A673 (cell line): ENCODE measurements around the gene NFASC. TPM values are rescaled to one million over a fixed set of nuclear protein-coding genes. Genes with fewer than 3 reads are reported as not detected.

Experiments
- Bru-seq: library from RNA; stranded (reverse); fragments of 400-500 nt; gene quantifications from one replicate; lab custom pipeline; 2021; lab: Mats Ljungman, UMichigan
- BruChase-seq, 2 experiments: library from RNA; stranded (reverse); fragments of 400-500 nt; gene quantifications; one replicate each; lab custom pipeline; 2021; lab: Mats Ljungman, UMichigan
- BruUV-seq: library from RNA; stranded (reverse); fragments of 400-500 nt; replicated peaks from 2 replicates; lab custom pipeline; 2021; lab: Mats Ljungman, UMichigan
- CTCF ChIA-PET: fragments of 300-600 bp; sonication (Branson Sonifier 250); formaldehyde crosslinking; loops from one replicate; lab custom pipeline; 2022; ENCODE audit warnings: antibody characterized with exemption; lab: Charles Lee
- POLR2A ChIA-PET: fragments of 300-600 bp; sonication (Branson Sonifier 250); formaldehyde crosslinking; loops from one replicate; lab custom pipeline; 2022; ENCODE audit warnings: antibody characterized with exemption; ENCODE audit not compliant: low non-redundant PET; lab: Charles Lee
- DNase-seq: peaks from one replicate; pipeline ENCODE4 v3.0.0-alpha.2; 2015; ENCODE audit warnings: low spot score
- H3K27ac ChIP-seq: fragments of 200-600 bp; sonication (generic); 2 replicates; pipeline ENCODE4 v1.5.1; 2016; ENCODE audit warnings: mixed run types, low read depth, mild to moderate bottlenecking, mixed read lengths, antibody characterized with exemption, low read length; ENCODE audit not compliant: poor library complexity, severe bottlenecking
- H3K27me3 ChIP-seq: fragments of 200-600 bp; sonication (generic); replicated peaks from 2 replicates; pipeline ENCODE4 v1.6.1; 2017; ENCODE audit warnings: mixed run types, low read depth, mild to moderate bottlenecking, mixed read lengths, antibody characterized with exemption, low read length; ENCODE audit not compliant: insufficient read depth, poor library complexity
- H3K36me3 ChIP-seq: fragments of 200-600 bp; sonication (generic); 2 replicates; pipeline ENCODE4 v1.6.1; 2016; ENCODE audit warnings: mixed run types, mild to moderate bottlenecking, mixed read lengths, antibody characterized with exemption, low read length; ENCODE audit not compliant: insufficient read depth, poor library complexity, severe bottlenecking
- H3K4me1 ChIP-seq: fragments of 200-600 bp; sonication (generic); 2 replicates; pipeline ENCODE4 v1.6.1; 2017; ENCODE audit warnings: mixed run types, mild to moderate bottlenecking, mixed read lengths, antibody characterized with exemption, low read length; ENCODE audit not compliant: insufficient read depth, poor library complexity, severe bottlenecking
- H3K4me3 ChIP-seq: fragments of 200-600 bp; sonication (generic); 2 replicates; pipeline ENCODE4 v1.5.1; 2016; ENCODE audit warnings: low read depth, mixed run types, mild to moderate bottlenecking, mixed read lengths, low read length; ENCODE audit not compliant: poor library complexity, severe bottlenecking
- H3K9me3 ChIP-seq: fragments of 200-600 bp; sonication (generic); 2 replicates; pipeline ENCODE4 v1.6.1; 2016; ENCODE audit warnings: mixed run types, low read depth, mild to moderate bottlenecking, mixed read lengths, antibody characterized with exemption, low read length; ENCODE audit not compliant: poor library complexity, severe bottlenecking
- CTCF ChIP-seq: fragments of 300-800, 200-600 bp; sonication (generic); conservative IDR thresholded peaks from 2 replicates; pipeline ENCODE4 v1.5.1; 2017; ENCODE audit warnings: low read depth, mild to moderate bottlenecking, antibody characterized with exemption, low read length, moderate library complexity, mixed read lengths
- EZH2 ChIP-seq: fragments of 200-600 bp; sonication (generic); IDR thresholded peaks from 2 replicates; pipeline ENCODE4 v1.6.1; 2017; ENCODE audit warnings: borderline replicate concordance, low read depth, mild to moderate bottlenecking, mixed read lengths, antibody characterized with exemption, low read length; ENCODE audit not compliant: poor library complexity, severe bottlenecking
- intact Hi-C: fragments of 100-400 bp; cut with micrococcal nuclease; formaldehyde crosslinking; loops from one replicate; pipeline ENCODE4 v1.10.0; 2022; ENCODE audit not compliant: unreplicated experiment
- long read RNA-seq: library from polyadenylated mRNA; stranded (forward); transcript quantifications from one replicate; pipeline ENCODE4 v2.0.0, GENCODE V29; 2022
- total RNA-seq: library from RNA; stranded (reverse); gene quantifications from 2 replicates; pipeline ENCODE4 v1.2.3, GENCODE V29; 2021

NFASC gene
- 0.24 and 0.44 TPM in 2 replicates for total RNA-seq
- percentile 11 among the genes with signal in this experiment for Bru-seq, nascent RNA
- percentile 7 among the genes with signal in this experiment for BruChase-seq, experiment 1, labeled RNA remaining after a 2-hour chase
- BruChase-seq, experiment 2, labeled RNA remaining after a 6-hour chase: percentile 8 among the genes with signal in this experiment
- long read RNA-seq: 0 reads

- BruUV-seq: no TSS peak
- Histone ChIP-seq H3K4me1 (no peaks in the 10 kb centered on the region), H3K9me3 (no peaks in the 10 kb centered on the region), H3K27ac (no peak within 1 kb of the TSS), H3K36me3 (no peaks in the 10 kb centered on the region), H3K27me3 (no peaks in the 10 kb centered on the region), H3K4me3 (no peak within 1 kb of the TSS)
- DNase-seq: no peak
- intact Hi-C loops: no loop called here
- CTCF ChIA-PET: no interaction called here
- no peak for TF ChIP-seq EZH2
- no peak for TF ChIP-seq CTCF
- POLR2A ChIA-PET: no interaction called here
Measured at GRCh38 chr1:204870160-204870912, at the start of gene NFASC. TSS of gene NFASC (plus strand) at chr1:204870862. CDS start at chr1:204944316, 73,454 bp downstream.

DNA sequence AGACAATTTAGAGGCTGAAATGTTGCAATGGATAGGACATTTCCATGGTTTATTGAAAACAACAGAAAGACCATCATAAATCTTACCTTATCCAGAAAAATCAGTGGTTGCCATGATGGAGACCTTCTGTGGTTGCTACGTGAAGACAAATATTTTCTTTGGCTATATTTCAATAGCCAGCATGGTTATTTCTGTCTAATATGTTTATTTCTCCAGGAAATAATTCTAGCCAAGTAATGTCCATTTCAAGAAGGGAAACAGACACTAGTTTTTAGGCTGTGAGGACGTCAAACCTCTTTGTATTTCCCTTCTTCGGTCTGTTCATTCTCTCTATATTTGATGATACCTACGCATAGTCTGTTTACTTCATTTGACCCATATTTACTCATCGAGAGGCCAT lies 49.2 kb upstream of the NFASC start:
- H3K4me1 ChIP-seq: no peaks in the 10 kb centered on the region
- TF ChIP-seq CTCF (no peak), EZH2 (no peak)
- no peak for DNase-seq
- no peaks in the 10 kb centered on the region for H3K9me3 ChIP-seq
- ChIA-PET CTCF (no interaction called here), POLR2A (no interaction called here)
- intact Hi-C loops: no loop called here
- no peak overlapping the region for H3K27ac ChIP-seq
- H3K27me3 ChIP-seq: peaks cover 49% of the 10 kb centered on the region
- H3K4me3 ChIP-seq: no peak overlapping the region
- BruUV-seq: no TSS peak
- H3K36me3 ChIP-seq: no peaks in the 10 kb centered on the region

- Histone ChIP-seq H3K36me3 (no peaks in the 10 kb centered on the region), H3K27ac (no peak overlapping the region), H3K9me3 (no peaks in the 10 kb centered on the region), H3K4me1 (no peaks in the 10 kb centered on the region), H3K27me3 (peaks cover 48% of the 10 kb centered on the region), H3K4me3 (no peak overlapping the region)
- ChIA-PET CTCF (interaction anchor here (0.7 kb wide), 1 partner anchor 50 kb away, joined by 7 read pairs; no protein-coding TSS in a partner anchor), POLR2A (no interaction called here)
- BruUV-seq: no TSS peak
- intact Hi-C loops: no loop called here
- DNase-seq: no peak
- no peak for TF ChIP-seq CTCF
- TF ChIP-seq EZH2: no peak
Measured at GRCh38 chr1:204821924-204822323, 48.7 kb upstream of the NFASC start.
